K562 (cell line): ENCODE results near the gene XRRA1. TPM values are rescaled to one million over a fixed set of nuclear protein-coding genes. Genes with fewer than 3 reads are reported as not detected.

Source experiments
- CREM ChIP-seq: IDR thresholded peaks from 2 replicates; pipeline ENCODE4 v1.6.1; 2014; ENCODE audit warnings: antibody characterized with exemption, low read depth
- EHMT2 ChIP-seq: fragments of 450-650 bp; IDR thresholded peaks from 2 replicates; pipeline ENCODE4 v1.6.1; 2018; ENCODE audit warnings: antibody characterized with exemption
- HDAC2 ChIP-seq: fragments of 450-650 bp; IDR thresholded peaks from 2 replicates; pipeline ENCODE4 v1.6.1; 2016; ENCODE audit warnings: mild to moderate bottlenecking
- MTA2 ChIP-seq: fragments of 450-650 bp; IDR thresholded peaks from 2 replicates; pipeline ENCODE4 v1.6.1; 2016; ENCODE audit warnings: low read depth
- MTF1 ChIP-seq: fragments of 250-450 bp; sonication (Bioruptor Pico); IDR thresholded peaks from 2 replicates; pipeline ENCODE4 v1.9.0; 2021; ENCODE audit warnings: moderate library complexity, mild to moderate bottlenecking, inconsistent platforms, borderline replicate concordance
- NCOA4 ChIP-seq: fragments of 450-650 bp; IDR thresholded peaks from 2 replicates; pipeline ENCODE4 v1.6.1; 2018; ENCODE audit warnings: mild to moderate bottlenecking; ENCODE audit not compliant: partially characterized antibody
- NCOR1 ChIP-seq: fragments of 450-650 bp; IDR thresholded peaks from 2 replicates; pipeline ENCODE4 v1.6.1; 2016; ENCODE audit warnings: mild to moderate bottlenecking, moderate library complexity
- NFRKB ChIP-seq: fragments of 450-650 bp; IDR thresholded peaks from 2 replicates; pipeline ENCODE4 v1.6.1; 2016; ENCODE audit warnings: low read depth
- OTX1 ChIP-seq: fragments of 450-650 bp; formaldehyde crosslinking; IDR thresholded peaks from 2 replicates; pipeline ENCODE4 v1.4.0; 2022; ENCODE audit warnings: mild to moderate bottlenecking
- PRDM10 ChIP-seq: fragments of 450-650 bp; IDR thresholded peaks from 2 replicates; pipeline ENCODE4 v1.6.1; 2018; ENCODE audit not compliant: partially characterized antibody
- RCOR1 ChIP-seq, 2 experiments: IDR thresholded peaks; 2 replicates each; pipeline ENCODE4 v1.6.1; 2012; ENCODE audit warnings: low read depth in 2 of 2, low read length in 2 of 2, borderline replicate concordance in 1 of 2, improper control_type of control experiment in 1 of 2
- SMARCA4 ChIP-seq: fragments of 450-650 bp; IDR thresholded peaks from 2 replicates; pipeline ENCODE4 v1.6.1; 2016
- SMARCA5 ChIP-seq: fragments of 450-650 bp; IDR thresholded peaks from 2 replicates; pipeline ENCODE4 v1.6.1; 2016
- SNRNP70 ChIP-seq: fragments of 200-400 bp; formaldehyde crosslinking; optimal IDR thresholded peaks from 2 replicates; pipeline ENCODE3; 2017; ENCODE audit warnings: low read depth, low read length
- SOX6 ChIP-seq: fragments of 450-650 bp; IDR thresholded peaks from 2 replicates; pipeline ENCODE4 v1.6.1; 2014; ENCODE audit warnings: mild to moderate bottlenecking
- SREBF2 ChIP-seq: sonication (generic); formaldehyde crosslinking; IDR thresholded peaks from 2 replicates; pipeline ENCODE4 v1.4.0; 2020; ENCODE audit warnings: mild to moderate bottlenecking, missing genetic modification reagents
- TAF7 ChIP-seq: fragments of 450-650 bp; IDR thresholded peaks from 2 replicates; pipeline ENCODE4 v1.6.1; 2016; ENCODE audit warnings: missing genetic modification characterization, missing compliant biosample characterization
- VEZF1 ChIP-seq: fragments of 200-800 bp; sonication (Bioruptor generic); IDR thresholded peaks from 2 replicates; pipeline ENCODE4 v1.6.1; 2017; ENCODE audit warnings: missing genetic modification characterization, missing compliant biosample characterization
- ZNF146 ChIP-seq: IDR thresholded peaks from one replicate; pipeline ENCODE4 v1.6.1; 2018; ENCODE audit warnings: missing compliant biosample characterization; ENCODE audit not compliant: unreplicated experiment
- ZNF23 ChIP-seq: fragments of 250-450 bp; sonication (Bioruptor Pico); IDR thresholded peaks from 2 replicates; pipeline ENCODE4 v1.4.0; 2020; ENCODE audit warnings: mild to moderate bottlenecking
- ZNF232 ChIP-seq: sonication (generic); formaldehyde crosslinking; IDR thresholded peaks from 2 replicates; pipeline ENCODE4 v1.8.0; 2022; ENCODE audit warnings: mild to moderate bottlenecking, missing genetic modification reagents
- ZNF431 ChIP-seq: sonication (generic); formaldehyde crosslinking; IDR thresholded peaks from 2 replicates; pipeline ENCODE4 v1.8.0; 2022; ENCODE audit warnings: mild to moderate bottlenecking, missing genetic modification reagents
- ZNF644 ChIP-seq: fragments of 200-800 bp; sonication (Bioruptor generic); IDR thresholded peaks from 2 replicates; pipeline ENCODE4 v1.6.1; 2016; ENCODE audit warnings: low read depth, missing genetic modification characterization, missing compliant biosample characterization
- polyA plus RNA-seq, 8 experiments: library from polyadenylated mRNA; depleted of rRNA in 4 of 8; stranded (reverse) in 5 of 8; unstranded in 3 of 8; fragments of >200 nt; fragmentation: Nextera tagmentation in 2 of 8; fragmentation: Illumina TruSeq in 1 of 8; extraction: Ambion mirVana in 2 of 8; extraction: Trizol in 1 of 8; gene quantifications; 2 replicates each; pipeline versions ENCODE4 v1.2.1 to v1.2.3, GENCODE V29; 2011 to 2014; ENCODE audit warnings: inconsistent platforms in 1 of 8, missing spikeins in 1 of 8
- total RNA-seq, 7 experiments: library from RNA; depleted of rRNA in 6 of 7; stranded (reverse); fragments of >200 nt in 6 of 7; fragmentation: Illumina TruSeq in 2 of 7; extraction: Trizol in 2 of 7; gene quantifications; 2 replicates each; pipeline versions ENCODE4 v1.2.1 to v1.2.3, GENCODE V29; 2011 to 2021; ENCODE audit warnings: low replicate concordance in 1 of 7
- TF ChIP-seq, protein P1 (sequence below): sonication (generic); formaldehyde crosslinking; IDR thresholded peaks from 2 replicates; pipeline ENCODE4 v1.8.0; 2023; ENCODE audit warnings: mild to moderate bottlenecking, missing genetic modification reagents

The XRRA1 gene
- total and polyA plus RNA-seq, 9 of the 15 experiments (the other 6 are each of a cell fraction or from before 2014, with no cell fraction given) = 5.0 to 22.5 (median 16.0) TPM

DNA sequence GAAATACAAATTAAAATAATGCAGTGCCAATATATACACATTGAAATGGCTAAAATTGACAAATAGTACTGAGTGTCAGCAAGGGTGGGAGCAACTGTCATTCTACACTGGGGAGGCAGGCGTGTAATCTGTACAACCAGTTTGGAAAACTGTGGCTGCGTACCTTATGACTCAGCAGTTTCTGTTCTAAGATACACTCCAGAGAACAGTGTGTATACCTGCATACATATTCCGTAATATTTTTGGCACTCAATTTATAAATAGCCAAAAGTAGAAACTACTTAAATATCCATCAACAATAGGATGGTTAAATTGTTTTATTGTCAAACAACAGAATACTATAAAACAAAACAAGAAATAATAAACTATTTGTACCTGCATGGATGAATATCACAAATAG, 142.6 kb downstream of the XRRA1 start (continued):
- TF ChIP-seq MTF1 (no peak), ZNF232 (CRISPR knock-in tag) (no peak), ZNF146 (no peak), NCOR1 (peak; percentile 32; the same call in 1 of the 2 replicates), TAF7 (no peak), RCOR1 (IDR thresholded peaks at IDR 0.05; ENCODE audit: borderline replicate concordance in 1 of 2, low read depth in 2 of 2, low read length in 2 of 2) (peak in 1 of 2 experiments; percentile 82; a peak in 1 of 4 replicates), SMARCA5 (no peak), SREBF2 (CRISPR knock-in tag) (no peak), SOX6 (peak; percentile 49; the same call in 1 of the 2 replicates), NFRKB (no peak), SMARCA4 (peak; percentile 85), ZNF23 (CRISPR knock-in tag) (no peak), EHMT2 (no peak), HDAC2 (0 out of 2 replicates have a peak, but pooled peaks have one; percentile 14), ZNF431 (CRISPR knock-in tag) (no peak), OTX1 (CRISPR knock-in tag) (no peak), VEZF1 (no peak), PRDM10 (no peak), CREM (peak; percentile 83), MTA2 (0 out of 2 replicates have a peak, but pooled peaks have one; percentile 7), ZNF644 (tag) (no peak), SNRNP70 (no peak), NCOA4 (no peak)
- TF ChIP-seq, protein P1, sequence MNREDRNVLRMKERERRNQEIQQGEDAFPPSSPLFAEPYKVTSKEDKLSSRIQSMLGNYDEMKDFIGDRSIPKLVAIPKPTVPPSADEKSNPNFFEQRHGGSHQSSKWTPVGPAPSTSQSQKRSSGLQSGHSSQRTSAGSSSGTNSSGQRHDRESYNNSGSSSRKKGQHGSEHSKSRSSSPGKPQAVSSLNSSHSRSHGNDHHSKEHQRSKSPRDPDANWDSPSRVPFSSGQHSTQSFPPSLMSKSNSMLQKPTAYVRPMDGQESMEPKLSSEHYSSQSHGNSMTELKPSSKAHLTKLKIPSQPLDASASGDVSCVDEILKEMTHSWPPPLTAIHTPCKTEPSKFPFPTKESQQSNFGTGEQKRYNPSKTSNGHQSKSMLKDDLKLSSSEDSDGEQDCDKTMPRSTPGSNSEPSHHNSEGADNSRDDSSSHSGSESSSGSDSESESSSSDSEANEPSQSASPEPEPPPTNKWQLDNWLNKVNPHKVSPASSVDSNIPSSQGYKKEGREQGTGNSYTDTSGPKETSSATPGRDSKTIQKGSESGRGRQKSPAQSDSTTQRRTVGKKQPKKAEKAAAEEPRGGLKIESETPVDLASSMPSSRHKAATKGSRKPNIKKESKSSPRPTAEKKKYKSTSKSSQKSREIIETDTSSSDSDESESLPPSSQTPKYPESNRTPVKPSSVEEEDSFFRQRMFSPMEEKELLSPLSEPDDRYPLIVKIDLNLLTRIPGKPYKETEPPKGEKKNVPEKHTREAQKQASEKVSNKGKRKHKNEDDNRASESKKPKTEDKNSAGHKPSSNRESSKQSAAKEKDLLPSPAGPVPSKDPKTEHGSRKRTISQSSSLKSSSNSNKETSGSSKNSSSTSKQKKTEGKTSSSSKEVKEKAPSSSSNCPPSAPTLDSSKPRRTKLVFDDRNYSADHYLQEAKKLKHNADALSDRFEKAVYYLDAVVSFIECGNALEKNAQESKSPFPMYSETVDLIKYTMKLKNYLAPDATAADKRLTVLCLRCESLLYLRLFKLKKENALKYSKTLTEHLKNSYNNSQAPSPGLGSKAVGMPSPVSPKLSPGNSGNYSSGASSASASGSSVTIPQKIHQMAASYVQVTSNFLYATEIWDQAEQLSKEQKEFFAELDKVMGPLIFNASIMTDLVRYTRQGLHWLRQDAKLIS = no peak
